ENCODE results near the gene MFAP4.

Gene MFAP4

DNA sequence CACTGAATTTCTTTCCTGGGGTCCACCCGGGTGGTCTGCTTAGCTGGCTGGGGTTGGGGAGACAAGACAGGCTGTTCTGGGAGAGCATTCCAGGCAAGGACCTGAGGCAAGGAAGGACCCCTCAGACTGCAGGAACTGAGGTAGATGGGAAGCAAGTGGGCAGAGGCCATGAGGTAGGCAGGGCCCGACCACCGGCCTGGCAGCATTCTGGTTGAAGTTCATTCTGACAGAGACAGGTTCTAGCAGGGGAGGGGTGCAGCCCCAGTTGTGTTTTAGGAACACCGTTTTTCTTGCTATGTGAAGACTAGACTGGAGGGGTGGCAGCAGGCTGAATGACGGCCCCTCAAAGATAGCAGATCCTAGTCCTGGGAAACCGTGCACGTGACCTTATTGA lies 41.9 kb downstream of the MFAP4 start:
- H3K4me1 ChIP-seq (ENCODE audit: control insufficient read depth, insufficient read depth, low read length) = peaks cover 8% of the 10 kb centered on the region
- ChIA-PET POLR2A (no interaction called here), CTCF (interaction anchor here (0.5 kb wide), 1 partner anchor 81 kb away, joined by 5 read pairs; no protein-coding TSS in a partner anchor)
- H3K36me3 ChIP-seq (ENCODE audit: control insufficient read depth in 2 of 2, insufficient read depth in 1 of 2, low read length in 2 of 2) = peaks cover 0 to 5% of the 10 kb centered on the region in 2 experiments; a peak in 1 of 3 replicates
- H3K9me3 ChIP-seq (ENCODE audit: control insufficient read depth, insufficient read depth, low read depth, low read length) = no peaks in the 10 kb centered on the region
- no peak overlapping the region for H3K4me3 ChIP-seq (ENCODE audit: low read depth, low read length)
- H3K27ac ChIP-seq (ENCODE audit: extremely low read depth, low read depth, low read length) = no peak overlapping the region
- no peak for TF ChIP-seq ZNF610 (tag by site-specific recombination; IDR thresholded peaks at IDR 0.05; ENCODE audit: borderline replicate concordance)
- TF ChIP-seq ZNF521 (tag by site-specific recombination; IDR thresholded peaks at IDR 0.05) = no peak
- no peak for TF ChIP-seq ZNF670 (tag by site-specific recombination; IDR thresholded peaks at IDR 0.05; ENCODE audit: low read depth)
- TF ChIP-seq ZNF132 (tag by site-specific recombination; IDR thresholded peaks at IDR 0.05; ENCODE audit: borderline replicate concordance) = no peak
- no peak for TF ChIP-seq ZXDB (tag by site-specific recombination; IDR thresholded peaks at IDR 0.05)
- no peak for TF ChIP-seq ZFP69B (tag by site-specific recombination; IDR thresholded peaks at IDR 0.05)
- TF ChIP-seq, protein P1, sequence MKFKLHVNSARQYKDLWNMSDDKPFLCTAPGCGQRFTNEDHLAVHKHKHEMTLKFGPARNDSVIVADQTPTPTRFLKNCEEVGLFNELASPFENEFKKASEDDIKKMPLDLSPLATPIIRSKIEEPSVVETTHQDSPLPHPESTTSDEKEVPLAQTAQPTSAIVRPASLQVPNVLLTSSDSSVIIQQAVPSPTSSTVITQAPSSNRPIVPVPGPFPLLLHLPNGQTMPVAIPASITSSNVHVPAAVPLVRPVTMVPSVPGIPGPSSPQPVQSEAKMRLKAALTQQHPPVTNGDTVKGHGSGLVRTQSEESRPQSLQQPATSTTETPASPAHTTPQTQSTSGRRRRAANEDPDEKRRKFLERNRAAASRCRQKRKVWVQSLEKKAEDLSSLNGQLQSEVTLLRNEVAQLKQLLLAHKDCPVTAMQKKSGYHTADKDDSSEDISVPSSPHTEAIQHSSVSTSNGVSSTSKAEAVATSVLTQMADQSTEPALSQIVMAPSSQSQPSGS (tag by site-specific recombination; IDR thresholded peaks at IDR 0.05; ENCODE audit: low read depth) = no peak
- no peak for TF ChIP-seq ZNF24 (tag by site-specific recombination; IDR thresholded peaks at IDR 0.05)
- TF ChIP-seq ZNF184 (tag by site-specific recombination; IDR thresholded peaks at IDR 0.05) = no peak
- no peak for TF ChIP-seq ZEB2 (tag by site-specific recombination; IDR thresholded peaks at IDR 0.05)
- TF ChIP-seq ZNF624 (tag by site-specific recombination; IDR thresholded peaks at IDR 0.05) = no peak
- TF ChIP-seq, protein P2, sequence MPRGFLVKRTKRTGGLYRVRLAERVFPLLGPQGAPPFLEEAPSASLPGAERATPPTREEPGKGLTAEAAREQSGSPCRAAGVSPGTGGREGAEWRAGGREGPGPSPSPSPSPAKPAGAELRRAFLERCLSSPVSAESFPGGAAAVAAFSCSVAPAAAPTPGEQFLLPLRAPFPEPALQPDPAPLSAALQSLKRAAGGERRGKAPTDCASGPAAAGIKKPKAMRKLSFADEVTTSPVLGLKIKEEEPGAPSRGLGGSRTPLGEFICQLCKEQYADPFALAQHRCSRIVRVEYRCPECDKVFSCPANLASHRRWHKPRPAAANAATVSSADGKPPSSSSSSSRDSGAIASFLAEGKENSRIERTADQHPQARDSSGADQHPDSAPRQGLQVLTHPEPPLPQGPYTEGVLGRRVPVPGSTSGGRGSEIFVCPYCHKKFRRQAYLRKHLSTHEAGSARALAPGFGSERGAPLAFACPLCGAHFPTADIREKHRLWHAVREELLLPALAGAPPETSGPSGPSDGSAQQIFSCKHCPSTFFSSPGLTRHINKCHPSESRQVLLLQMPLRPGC (tag by site-specific recombination; IDR thresholded peaks at IDR 0.05) = no peak
- TF ChIP-seq YY1 (tag by site-specific recombination; IDR thresholded peaks at IDR 0.05) = no peak
- no peak for TF ChIP-seq ZNF768 (tag by site-specific recombination; IDR thresholded peaks at IDR 0.05)

DNA sequence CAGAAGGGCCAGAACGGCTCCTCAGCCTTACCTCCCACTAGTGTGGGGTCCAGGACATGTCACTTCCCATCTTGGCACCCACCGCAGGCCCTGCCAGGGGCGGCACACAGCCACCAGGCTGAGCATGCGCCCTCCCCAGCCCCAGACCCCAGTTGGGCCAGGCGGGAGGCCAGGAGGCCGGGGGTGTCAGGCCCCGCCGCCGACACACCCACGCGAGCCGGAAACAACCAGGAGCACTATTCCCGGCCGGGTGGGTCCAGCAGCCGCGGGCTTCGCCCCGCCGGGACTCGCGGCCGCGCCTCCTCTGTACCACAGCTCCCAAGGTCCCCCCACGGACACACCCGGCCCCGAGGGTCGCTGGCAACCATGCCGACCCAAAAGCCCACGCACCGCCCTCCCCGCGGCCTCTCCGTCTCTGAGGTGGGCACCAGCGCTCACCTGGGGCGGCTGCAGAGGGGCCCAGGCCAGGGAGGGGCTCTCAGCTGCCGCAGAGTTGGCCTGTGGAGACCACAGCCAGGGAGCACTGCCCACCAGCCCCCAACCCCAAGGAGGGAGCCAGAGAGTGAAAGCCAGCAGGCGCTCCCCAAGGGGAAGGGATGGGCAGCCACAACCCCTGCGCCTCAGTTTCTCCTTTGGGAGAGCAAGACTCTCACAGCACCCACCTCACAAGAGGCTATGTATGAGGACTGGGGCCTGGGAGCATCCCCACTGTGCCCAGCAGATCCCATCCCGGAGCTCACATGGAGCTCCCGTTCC lies 42.5 kb downstream of the MFAP4 start:
- POLR2A ChIA-PET = no interaction called here
- H3K27ac ChIP-seq (ENCODE audit: extremely low read depth, low read depth, low read length) = no peak overlapping the region
- CTCF ChIA-PET = interaction anchor here (0.5 kb wide), 2 partner anchors 61 to 80 kb away, joined by 3 to 5 read pairs; no protein-coding TSS in a partner anchor
- TF ChIP-seq ZNF670 (tag by site-specific recombination; IDR thresholded peaks at IDR 0.05; ENCODE audit: low read depth) = no peak
- no peak for TF ChIP-seq ZNF266 (tag by site-specific recombination; IDR thresholded peaks at IDR 0.05; ENCODE audit: low read depth)
- 0 out of 2 replicates have a peak, but pooled peaks have one; percentile 20 for TF ChIP-seq ZFHX2 (tag by site-specific recombination; conservative IDR thresholded peaks at IDR 0.05)
- peak; percentile 28; the same call in 1 of the 2 replicates for TF ChIP-seq EGR2 (tag by site-specific recombination; IDR thresholded peaks at IDR 0.05; ENCODE audit: low read depth)
- TF ChIP-seq, protein P3, sequence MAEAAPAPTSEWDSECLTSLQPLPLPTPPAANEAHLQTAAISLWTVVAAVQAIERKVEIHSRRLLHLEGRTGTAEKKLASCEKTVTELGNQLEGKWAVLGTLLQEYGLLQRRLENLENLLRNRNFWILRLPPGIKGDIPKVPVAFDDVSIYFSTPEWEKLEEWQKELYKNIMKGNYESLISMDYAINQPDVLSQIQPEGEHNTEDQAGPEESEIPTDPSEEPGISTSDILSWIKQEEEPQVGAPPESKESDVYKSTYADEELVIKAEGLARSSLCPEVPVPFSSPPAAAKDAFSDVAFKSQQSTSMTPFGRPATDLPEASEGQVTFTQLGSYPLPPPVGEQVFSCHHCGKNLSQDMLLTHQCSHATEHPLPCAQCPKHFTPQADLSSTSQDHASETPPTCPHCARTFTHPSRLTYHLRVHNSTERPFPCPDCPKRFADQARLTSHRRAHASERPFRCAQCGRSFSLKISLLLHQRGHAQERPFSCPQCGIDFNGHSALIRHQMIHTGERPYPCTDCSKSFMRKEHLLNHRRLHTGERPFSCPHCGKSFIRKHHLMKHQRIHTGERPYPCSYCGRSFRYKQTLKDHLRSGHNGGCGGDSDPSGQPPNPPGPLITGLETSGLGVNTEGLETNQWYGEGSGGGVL (tag by site-specific recombination; IDR thresholded peaks at IDR 0.05) = no peak
- no peak for TF ChIP-seq ZNF776 (tag by site-specific recombination; IDR thresholded peaks at IDR 0.05; ENCODE audit: borderline replicate concordance)
- TF ChIP-seq KLF1 (tag by site-specific recombination; IDR thresholded peaks at IDR 0.05) = 0 out of 2 replicates have a peak, but pooled peaks have one; percentile 12
- no peak for TF ChIP-seq ZNF621 (tag by site-specific recombination; IDR thresholded peaks at IDR 0.05)
- TF ChIP-seq ZBTB8A (tag by site-specific recombination; IDR thresholded peaks at IDR 0.05) = no peak
- TF ChIP-seq, protein P4, sequence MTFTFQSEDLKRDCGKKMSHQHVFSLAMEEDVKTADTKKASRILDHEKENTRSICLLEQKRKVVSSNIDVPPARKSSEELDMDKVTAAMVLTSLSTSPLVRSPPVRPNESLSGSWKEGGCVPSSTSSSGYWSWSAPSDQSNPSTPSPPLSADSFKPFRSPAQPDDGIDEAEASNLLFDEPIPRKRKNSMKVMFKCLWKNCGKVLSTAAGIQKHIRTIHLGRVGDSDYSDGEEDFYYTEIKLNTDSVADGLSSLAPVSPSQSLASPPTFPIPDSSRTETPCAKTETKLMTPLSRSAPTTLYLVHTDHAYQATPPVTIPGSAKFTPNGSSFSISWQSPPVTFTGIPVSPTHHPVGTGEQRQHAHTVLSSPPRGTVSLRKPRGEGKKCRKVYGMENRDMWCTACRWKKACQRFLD (tag by site-specific recombination; IDR thresholded peaks at IDR 0.05) = no peak
- no peak overlapping the region for H3K4me3 ChIP-seq (ENCODE audit: low read depth, low read length)
- H3K9me3 ChIP-seq (ENCODE audit: control insufficient read depth, insufficient read depth, low read depth, low read length) = no peaks in the 10 kb centered on the region
- H3K36me3 ChIP-seq (ENCODE audit: control insufficient read depth in 2 of 2, insufficient read depth in 1 of 2, low read length in 2 of 2) = peaks cover 0 to 5% of the 10 kb centered on the region in 2 experiments; a peak in 1 of 3 replicates
- H3K4me1 ChIP-seq (ENCODE audit: control insufficient read depth, insufficient read depth, low read length) = peaks cover 8% of the 10 kb centered on the region
